Upper lobe of left lung (tissue), 4 donors: Measurements from ENCODE around the gene LTA4H.

ENCODE experiments used
- CTCF ChIP-seq, 6 experiments: fragments of 450-650 bp in 4 of 6; fragments of 200-600 bp in 2 of 6; sonication (generic) in 2 of 6; IDR thresholded peaks; one replicate each; pipeline ENCODE4 v1.5.1; 2016 to 2019; ENCODE audit warnings: antibody characterized with exemption in 6 of 6
- EP300 ChIP-seq, 4 donors: sonication (generic); formaldehyde crosslinking; IDR thresholded peaks; one replicate each; pipeline ENCODE4 v1.5.1; 2017; ENCODE audit warnings: antibody characterized with exemption in 4 of 4, control low read depth in 2 of 4
- POLR2AphosphoS5 ChIP-seq, 2 donors: sonication (generic); formaldehyde crosslinking; IDR thresholded peaks; one replicate each; pipeline ENCODE4 v1.5.1; 2017; ENCODE audit warnings: antibody characterized with exemption in 2 of 2

- TF ChIP-seq CTCF (IDR thresholded peaks at IDR 0.05) (no peak), EP300 (IDR thresholded peaks at IDR 0.05) (no peak), POLR2AphosphoS5 (IDR thresholded peaks at IDR 0.05) (no peak)
Observed at GRCh38 chr12:96057986-96058553, 22.7 kb upstream of the LTA4H start.
